NT2/D1 (cell line): ENCODE data around the gene HOXA3.

Experiments
- DNase-seq: peaks from one replicate; pipeline ENCODE4 v3.0.0-alpha.2; 2011; ENCODE audit warnings: low read depth, low spot score
- H3K27me3 ChIP-seq: 2 replicates; pipeline ENCODE4 v1.6.0; 2011; ENCODE audit warnings: mild to moderate bottlenecking; ENCODE audit not compliant: insufficient read length, insufficient read depth
- H3K36me3 ChIP-seq: 2 replicates; pipeline ENCODE4 v1.6.1; 2011; ENCODE audit warnings: mild to moderate bottlenecking, low read length, mixed read lengths; ENCODE audit not compliant: insufficient read depth, insufficient read length
- H3K4me1 ChIP-seq: 2 replicates; pipeline ENCODE4 v1.5.1; 2011; ENCODE audit not compliant: insufficient read depth, insufficient read length
- H3K4me3 ChIP-seq: 2 replicates; pipeline ENCODE4 v1.5.1; 2011; ENCODE audit warnings: low read depth; ENCODE audit not compliant: insufficient read length
- H3K9ac ChIP-seq: 2 replicates; pipeline ENCODE4 v1.6.0; 2011; ENCODE audit warnings: low read depth; ENCODE audit not compliant: insufficient read length
- H3K9me3 ChIP-seq: 2 replicates; pipeline ENCODE4 v1.5.1; 2011; ENCODE audit warnings: mild to moderate bottlenecking, low read length; ENCODE audit not compliant: insufficient read depth
- SUZ12 ChIP-seq: IDR thresholded peaks from 2 replicates; pipeline ENCODE4 v1.6.1; 2011; ENCODE audit not compliant: insufficient read length, insufficient read depth; ENCODE audit errors: extremely low read depth
- YY1 ChIP-seq: IDR thresholded peaks from 2 replicates; pipeline ENCODE4 v1.6.1; 2011; ENCODE audit not compliant: insufficient read length, insufficient read depth
- ZNF274 ChIP-seq: IDR thresholded peaks from 2 replicates; pipeline ENCODE4 v1.6.1; 2011; ENCODE audit warnings: mild to moderate bottlenecking, low read depth, low read length

HOXA3 gene

GRCh38 chr7:27170426-27171324, 18.3 kb upstream of the HOXA3 start:
- Histone ChIP-seq H3K27me3 (peaks cover 100% of the 10 kb centered on the region), H3K4me1 (peaks cover 21% of the 10 kb centered on the region), H3K36me3 (no peaks in the 10 kb centered on the region), H3K9me3 (no peaks in the 10 kb centered on the region), H3K4me3 (no peak overlapping the region), H3K9ac (no peak overlapping the region)
- DNase-seq: no peak
- TF ChIP-seq SUZ12 (no peak), YY1 (no peak), ZNF274 (no peak)

GRCh38 chr7:27169658-27170425, 17.5 kb upstream of the HOXA3 start:
- H3K9me3 ChIP-seq: no peaks in the 10 kb centered on the region
- H3K36me3 ChIP-seq: no peaks in the 10 kb centered on the region
- peaks cover 100% of the 10 kb centered on the region for H3K27me3 ChIP-seq
- H3K4me1 ChIP-seq: peaks cover 22% of the 10 kb centered on the region
- H3K4me3 ChIP-seq: peak overlapping the region; percentile 18
- TF ChIP-seq ZNF274: no peak
- peak; percentile 81 for TF ChIP-seq SUZ12
- no peak overlapping the region for H3K9ac ChIP-seq
- no peak for DNase-seq

GRCh38 chr7:27168265-27168947, 16.0 kb upstream of the HOXA3 start:
- Histone ChIP-seq H3K4me1 (peaks cover 26% of the 10 kb centered on the region), H3K9me3 (no peaks in the 10 kb centered on the region), H3K27me3 (peaks cover 100% of the 10 kb centered on the region), H3K9ac (no peak overlapping the region), H3K4me3 (no peak overlapping the region), H3K36me3 (no peaks in the 10 kb centered on the region)
- peak; percentile 92 for TF ChIP-seq SUZ12
- no peak for TF ChIP-seq YY1
- no peak for DNase-seq

- Histone ChIP-seq H3K4me3 (no peak overlapping the region), H3K36me3 (no peaks in the 10 kb centered on the region), H3K27me3 (peaks cover 100% of the 10 kb centered on the region), H3K4me1 (peaks cover 26% of the 10 kb centered on the region), H3K9ac (no peak overlapping the region), H3K9me3 (no peaks in the 10 kb centered on the region)
- DNase-seq: no peak
- no peak for TF ChIP-seq YY1
- no peak for TF ChIP-seq SUZ12
- no peak for TF ChIP-seq ZNF274
These were observed 15.5 kb upstream of the HOXA3 start for GRCh38 chr7:27167916-27168264.

- Histone ChIP-seq H3K4me1 (peaks cover 21% of the 10 kb centered on the region), H3K27me3 (peaks cover 100% of the 10 kb centered on the region), H3K4me3 (peak overlapping the region; percentile 4)
These were observed 14.4 kb upstream of the HOXA3 start for GRCh38 chr7:27166531-27167505.

GRCh38 chr7:27165996-27166530, 13.7 kb upstream of the HOXA3 start:
- Histone ChIP-seq H3K9me3 (no peaks in the 10 kb centered on the region), H3K4me1 (peaks cover 15% of the 10 kb centered on the region), H3K9ac (peak overlapping the region; percentile 21), H3K4me3 (peak overlapping the region; percentile 4), H3K36me3 (no peaks in the 10 kb centered on the region), H3K27me3 (peaks cover 100% of the 10 kb centered on the region)
- no peak for DNase-seq
- TF ChIP-seq YY1 (no peak), SUZ12 (peak; percentile 100), ZNF274 (no peak)

More at GRCh38 chr7:27166531-27167505, 14.4 kb upstream of the HOXA3 start:
- DNase-seq: no peak
- Histone ChIP-seq H3K9ac (peak overlapping the region; percentile 21), H3K36me3 (no peaks in the 10 kb centered on the region), H3K9me3 (no peaks in the 10 kb centered on the region)
- TF ChIP-seq YY1 (no peak), SUZ12 (peak; percentile 99), ZNF274 (no peak)
